HepG2 (cell line): ENCODE results near the gene TBC1D22A. TPM values are rescaled to one million over a fixed set of nuclear protein-coding genes. Genes with fewer than 3 reads are reported as not detected.

Experiments
- ATAC-seq: fragments of 200-7000 bp; cut with Tn5 transposase; 3 replicates; pipeline ENCODE4 v1.9.1; 2020; ENCODE audit warnings: mild to moderate bottlenecking, moderate library complexity
- BruUV-seq: library from RNA; stranded (reverse); fragments of 400-500 nt; replicated peaks from 2 replicates; lab custom pipeline; 2021; lab: Mats Ljungman, UMichigan
- CTCF ChIA-PET: fragments of 300-600 bp; formaldehyde crosslinking; extraction: SDS; loops from one replicate; lab custom pipeline; 2021; ENCODE audit warnings: low total read pairs, inconsistent platforms, low intra/inter-chr PET ratio; lab: Yijun Ruan, JAX
- POLR2A ChIA-PET: fragments of 350-600 bp; sonication (Branson Sonifier 250); formaldehyde crosslinking; loops from one replicate; lab custom pipeline; 2020; ENCODE audit warnings: antibody characterized with exemption, inconsistent platforms; lab: Yijun Ruan, JAX
- DNase-seq: peaks from one replicate; pipeline ENCODE4 v3.0.0-alpha.2; 2015; ENCODE audit warnings: low spot score
- FAIRE-seq: peaks from 3 replicates; lab custom pipeline; 2011; peaks lifted over from hg19 to GRCh38; lab: Jason Lieb, UNC
- H2AFZ ChIP-seq: one replicate; pipeline ENCODE4 v1.6.1; 2011; ENCODE audit warnings: low read length, inconsistent platforms
- H3K27ac ChIP-seq: fragments of 300-600 bp; 3 replicates; pipeline ENCODE4 v1.8.0; 2011; ENCODE audit warnings: mixed run types, mild to moderate bottlenecking, mixed read lengths, low read length, inconsistent platforms; ENCODE audit not compliant: insufficient read depth; ENCODE audit errors: extremely low read length
- H3K27me3 ChIP-seq, 2 experiments: fragments of 200-600 bp in 1 of 2; 2 replicates in 1 of 2; 3 replicates in 1 of 2; pipeline versions ENCODE4 v1.6.0 to v1.8.0; 2011; ENCODE audit warnings: low read length in 2 of 2, mild to moderate bottlenecking in 2 of 2, moderate library complexity in 2 of 2, inconsistent platforms in 1 of 2; ENCODE audit not compliant: insufficient read depth in 2 of 2, control insufficient read depth in 1 of 2
- H3K36me3 ChIP-seq, 2 experiments: fragments of 200-600 bp in 1 of 2; replicated peaks in 1 of 2; 2 replicates in 1 of 2; 3 replicates in 1 of 2; pipeline versions ENCODE4 v1.5.1 to v1.8.0; 2011; ENCODE audit warnings: low read length in 2 of 2, inconsistent platforms in 1 of 2; ENCODE audit not compliant: insufficient read depth in 2 of 2, control insufficient read depth in 1 of 2
- H3K4me1 ChIP-seq: 2 replicates; pipeline ENCODE4 v1.5.1; 2012; ENCODE audit warnings: low read length, inconsistent platforms; ENCODE audit not compliant: insufficient read depth
- H3K4me2 ChIP-seq: 2 replicates; pipeline ENCODE4 v1.6.0; 2011; ENCODE audit warnings: low read depth, low read length, inconsistent platforms
- H3K4me3 ChIP-seq, 3 experiments: fragments of 200-600 bp in 1 of 3; sonication (generic), shearing (Covaris generic) in 1 of 3; replicated peaks in 1 of 3; 2 replicates each; pipeline ENCODE4 v1.5.1; 2011 to 2016; ENCODE audit warnings: low read length in 3 of 3, inconsistent platforms in 2 of 3, low read depth in 2 of 3, mild to moderate bottlenecking in 2 of 3, control low read depth in 1 of 3, mixed read lengths in 1 of 3; ENCODE audit not compliant: insufficient read depth in 1 of 3
- H3K79me2 ChIP-seq: one replicate; pipeline ENCODE4 v1.6.1; 2011; ENCODE audit warnings: low read length, inconsistent platforms; ENCODE audit not compliant: insufficient read depth
- H3K9ac ChIP-seq: 2 replicates; pipeline ENCODE4 v1.6.0; 2011; ENCODE audit warnings: mild to moderate bottlenecking, low read depth, low read length, inconsistent platforms; ENCODE audit not compliant: insufficient read depth
- H3K9me3 ChIP-seq: 2 replicates; pipeline ENCODE4 v1.5.1; 2012; ENCODE audit warnings: mild to moderate bottlenecking, low read length
- H4K20me1 ChIP-seq: 2 replicates; pipeline ENCODE4 v1.6.0; 2011; ENCODE audit warnings: inconsistent platforms, mild to moderate bottlenecking, low read length, moderate library complexity; ENCODE audit not compliant: insufficient read depth
- ARNT2 ChIP-seq: sonication (generic); formaldehyde crosslinking; IDR thresholded peaks from 2 replicates; pipeline ENCODE4 v1.8.0; 2022; ENCODE audit warnings: mild to moderate bottlenecking, low read depth, missing genetic modification reagents, moderate library complexity
- ATF7 ChIP-seq, 2 experiments: fragments of 450-650 bp in 1 of 2; sonication (generic) in 1 of 2; formaldehyde crosslinking in 1 of 2; IDR thresholded peaks; 2 replicates each; pipeline versions ENCODE4 v1.4.0 to v1.6.1; 2016 to 2020; ENCODE audit warnings: antibody characterized with exemption in 1 of 2, mild to moderate bottlenecking in 1 of 2, missing genetic modification reagents in 1 of 2
- CCAR2 ChIP-seq: fragments of 200-400 bp; formaldehyde crosslinking; optimal IDR thresholded peaks from 2 replicates; pipeline ENCODE3; 2018; ENCODE audit warnings: low read depth, mild to moderate bottlenecking, low read length, moderate library complexity
- GATAD2A ChIP-seq: IDR thresholded peaks from 2 replicates; pipeline ENCODE4 v1.6.1; 2016
- HOXA9 ChIP-seq: sonication (generic); formaldehyde crosslinking; IDR thresholded peaks from 2 replicates; pipeline ENCODE4 v1.8.1; 2022; ENCODE audit warnings: missing genetic modification reagents, mild to moderate bottlenecking, moderate library complexity, borderline replicate concordance
- MEIS2 ChIP-seq: sonication (generic); formaldehyde crosslinking; IDR thresholded peaks from 2 replicates; pipeline ENCODE4 v1.9.0; 2021; ENCODE audit warnings: mild to moderate bottlenecking, missing genetic modification reagents
- PCBP2 ChIP-seq: fragments of 200-400 bp; formaldehyde crosslinking; optimal IDR thresholded peaks from 2 replicates; pipeline ENCODE3; 2018; ENCODE audit warnings: low read length, low read depth; ENCODE audit not compliant: poor library complexity, severe bottlenecking
- POLR2A ChIP-seq, 2 experiments: IDR thresholded peaks; 2 replicates each; pipeline ENCODE4 v1.6.1; 2011; ENCODE audit warnings: low read depth in 2 of 2, low read length in 2 of 2, mild to moderate bottlenecking in 1 of 2, moderate library complexity in 1 of 2; ENCODE audit not compliant: insufficient read depth in 1 of 2
- SPEN ChIP-seq: sonication (generic); formaldehyde crosslinking; IDR thresholded peaks from 2 replicates; pipeline ENCODE4 v1.5.1; 2020; ENCODE audit warnings: low read depth, mild to moderate bottlenecking, missing genetic modification reagents
- ZFP82 ChIP-seq: sonication (generic); formaldehyde crosslinking; IDR thresholded peaks from 2 replicates; pipeline ENCODE4 v1.5.1; 2020; ENCODE audit warnings: mild to moderate bottlenecking, missing genetic modification reagents, borderline replicate concordance
- ZNF274 ChIP-seq: sonication (generic); formaldehyde crosslinking; IDR thresholded peaks from 2 replicates; pipeline ENCODE4 v1.5.1; 2020; ENCODE audit warnings: mild to moderate bottlenecking, missing genetic modification reagents
- ZNF543 ChIP-seq: sonication (generic); formaldehyde crosslinking; IDR thresholded peaks from 2 replicates; pipeline ENCODE4 v1.4.0; 2020; ENCODE audit warnings: mild to moderate bottlenecking, missing genetic modification reagents
- ZNF552 ChIP-seq: sonication (generic); formaldehyde crosslinking; IDR thresholded peaks from 2 replicates; pipeline ENCODE4 v1.9.0; 2022; ENCODE audit warnings: missing genetic modification reagents, mild to moderate bottlenecking, borderline replicate concordance
- ZNF616 ChIP-seq: sonication (generic); formaldehyde crosslinking; IDR thresholded peaks from 2 replicates; pipeline ENCODE4 v1.5.0; 2020; ENCODE audit warnings: low read depth, mild to moderate bottlenecking, missing genetic modification reagents
- ZNF766 ChIP-seq: sonication (generic); formaldehyde crosslinking; IDR thresholded peaks from 2 replicates; pipeline ENCODE4 v1.5.0; 2020; ENCODE audit warnings: missing genetic modification reagents, borderline replicate concordance
- WGBS: methylation state at CpG from one replicate; pipeline ENCODE4 v1.1.6; 2017; ENCODE audit warnings: low lambda C conversion rate; 5-methylcytosine and 5-hydroxymethylcytosine counted together
- in situ Hi-C: cut with HindIII; loops from 2 replicates; pipeline ENCODE4 v1.10.0; 2017; ENCODE audit warnings: low pct_unique_long_range_greater_than_20kb; ENCODE audit not compliant: extremely low pct_ligation_motif_present
- intact Hi-C: fragments of 100-400 bp; cut with micrococcal nuclease; formaldehyde crosslinking; loops from one replicate; pipeline ENCODE4 v1.10.0; 2022; ENCODE audit not compliant: unreplicated experiment
- polyA plus RNA-seq, 8 experiments: library from polyadenylated mRNA; depleted of rRNA in 3 of 8; stranded (reverse) in 7 of 8; unstranded in 1 of 8; fragments of >200 nt; fragmentation: Illumina TruSeq in 4 of 8; extraction: Trizol in 4 of 8; gene quantifications; 2 replicates each; pipeline versions ENCODE4 v1.2.1 to v1.2.3, GENCODE V29; 2011 to 2016; ENCODE audit warnings: low read depth in 4 of 8, missing spikeins in 1 of 8, mixed read lengths in 1 of 8; ENCODE audit not compliant: insufficient read depth in 1 of 8
- total RNA-seq, 5 experiments: library from RNA; depleted of rRNA; stranded (reverse); fragments of >200 nt; fragmentation: Illumina TruSeq; extraction: Trizol; gene quantifications; 2 replicates each; pipeline ENCODE4 v1.2.3, GENCODE V29; 2016; ENCODE audit warnings: low read depth in 1 of 5
- TF ChIP-seq, protein P1 (sequence below): sonication (generic); formaldehyde crosslinking; IDR thresholded peaks from 2 replicates; pipeline ENCODE4 v1.4.0; 2020; ENCODE audit warnings: mild to moderate bottlenecking, missing genetic modification reagents, borderline replicate concordance

Gene TBC1D22A
- total and polyA plus RNA-seq, 2 of the 13 experiments (the other 11 are each of a cell fraction or from before 2014, with no cell fraction given) = 17.3 to 18.0 TPM

DNA sequence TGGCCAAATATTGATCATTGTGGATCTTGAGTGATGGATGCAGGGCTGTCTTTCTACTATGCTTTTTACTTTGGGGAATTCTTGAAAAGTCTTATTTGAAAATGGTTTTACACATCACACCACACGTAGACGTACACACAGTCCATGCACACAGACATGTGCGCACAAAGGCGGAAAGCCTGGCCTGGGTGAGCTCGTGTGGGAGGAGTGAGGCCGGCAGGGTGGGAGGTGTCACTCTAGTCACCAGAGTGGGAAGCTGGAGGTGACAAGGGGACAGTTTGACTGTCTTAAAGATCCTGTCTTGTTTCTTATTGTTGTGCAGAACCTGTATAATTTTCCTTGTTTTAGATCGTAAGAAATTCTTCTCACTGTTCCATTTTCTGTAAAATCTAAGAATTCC is 326.9 kb downstream of the TBC1D22A start:
- in situ Hi-C loops = no loop called here
- H3K4me1 ChIP-seq = peaks cover 20% of the 10 kb centered on the region
- BruUV-seq = no TSS peak

DNA sequence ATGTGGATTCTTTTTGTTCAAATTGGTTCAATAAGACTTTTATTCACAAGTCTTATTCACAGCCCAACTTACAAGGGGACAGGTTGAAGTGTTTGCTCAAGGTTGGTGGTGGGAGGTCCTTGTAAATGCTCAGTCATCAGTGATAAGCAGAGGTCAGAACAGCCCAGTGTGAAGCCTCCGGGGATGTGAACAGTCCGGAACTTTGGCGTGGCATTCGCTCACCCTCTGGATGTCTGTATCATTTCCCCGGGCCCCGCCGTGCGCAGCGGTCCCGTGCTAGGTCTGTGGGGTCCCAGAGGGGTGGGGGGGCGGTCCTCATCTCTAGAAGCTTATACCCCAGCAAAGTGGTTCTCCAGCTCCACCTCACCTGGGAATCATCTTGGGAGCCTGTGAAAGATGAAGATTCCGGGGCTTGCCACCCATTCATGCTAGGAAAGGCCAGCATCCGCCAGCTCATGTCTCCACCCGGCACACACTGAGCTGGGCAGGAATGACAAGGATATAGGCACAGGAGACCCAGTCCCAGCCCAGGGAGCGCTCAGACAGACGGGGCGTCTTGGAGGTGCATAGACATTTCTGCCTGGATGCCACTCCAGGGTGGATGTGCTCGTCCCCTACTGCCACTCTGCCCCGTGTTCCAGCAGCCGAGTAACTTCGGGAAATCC is 327.5 kb downstream of the TBC1D22A start:
- ATAC-seq (no peak), FAIRE-seq (no peak), DNase-seq (no peak)
- Histone ChIP-seq H2AFZ (no peak overlapping the region), H3K79me2 (no peaks in the 10 kb centered on the region), H3K4me1 (peaks cover 20% of the 10 kb centered on the region), H3K27ac (no peak overlapping the region), H3K4me2 (no peak overlapping the region), H3K9ac (no peak overlapping the region), H3K9me3 (peaks cover 21% of the 10 kb centered on the region), H3K4me3 (no peak overlapping the region), H3K36me3 (peaks cover 0 to 1% of the 10 kb centered on the region in 2 experiments; a peak in 1 of 5 replicates), H3K27me3 (no peaks in the 10 kb centered on the region), H4K20me1 (no peaks in the 10 kb centered on the region)
- CTCF ChIA-PET = no interaction called here
- intact Hi-C loops (no loop called here), in situ Hi-C loops (no loop called here)
- 92% methylated on average over 5 of the region's 21 CpGs for WGBS
- POLR2A ChIA-PET = no interaction called here
- no TSS peak for BruUV-seq
- TF ChIP-seq ZNF616 (CRISPR knock-in tag) (no peak), POLR2A (IDR thresholded peaks at IDR 0.05; ENCODE audit: insufficient read depth in 1 of 2, low read depth in 2 of 2, low read length in 2 of 2) (no peak), MEIS2 (CRISPR knock-in tag) (no peak), ZFP82 (no peak), ZNF274 (CRISPR knock-in tag) (no peak), ATF7 (IDR thresholded peaks at IDR 0.05) (no peak), ATF7 (CRISPR knock-in tag; IDR thresholded peaks at IDR 0.05) (no peak), HOXA9 (CRISPR knock-in tag) (no peak), GATAD2A (CRISPR knock-in tag) (no peak), ZNF552 (no peak), CCAR2 (no peak), SPEN (CRISPR knock-in tag) (no peak), ZNF766 (CRISPR knock-in tag) (no peak)
- TF ChIP-seq, protein P1, sequence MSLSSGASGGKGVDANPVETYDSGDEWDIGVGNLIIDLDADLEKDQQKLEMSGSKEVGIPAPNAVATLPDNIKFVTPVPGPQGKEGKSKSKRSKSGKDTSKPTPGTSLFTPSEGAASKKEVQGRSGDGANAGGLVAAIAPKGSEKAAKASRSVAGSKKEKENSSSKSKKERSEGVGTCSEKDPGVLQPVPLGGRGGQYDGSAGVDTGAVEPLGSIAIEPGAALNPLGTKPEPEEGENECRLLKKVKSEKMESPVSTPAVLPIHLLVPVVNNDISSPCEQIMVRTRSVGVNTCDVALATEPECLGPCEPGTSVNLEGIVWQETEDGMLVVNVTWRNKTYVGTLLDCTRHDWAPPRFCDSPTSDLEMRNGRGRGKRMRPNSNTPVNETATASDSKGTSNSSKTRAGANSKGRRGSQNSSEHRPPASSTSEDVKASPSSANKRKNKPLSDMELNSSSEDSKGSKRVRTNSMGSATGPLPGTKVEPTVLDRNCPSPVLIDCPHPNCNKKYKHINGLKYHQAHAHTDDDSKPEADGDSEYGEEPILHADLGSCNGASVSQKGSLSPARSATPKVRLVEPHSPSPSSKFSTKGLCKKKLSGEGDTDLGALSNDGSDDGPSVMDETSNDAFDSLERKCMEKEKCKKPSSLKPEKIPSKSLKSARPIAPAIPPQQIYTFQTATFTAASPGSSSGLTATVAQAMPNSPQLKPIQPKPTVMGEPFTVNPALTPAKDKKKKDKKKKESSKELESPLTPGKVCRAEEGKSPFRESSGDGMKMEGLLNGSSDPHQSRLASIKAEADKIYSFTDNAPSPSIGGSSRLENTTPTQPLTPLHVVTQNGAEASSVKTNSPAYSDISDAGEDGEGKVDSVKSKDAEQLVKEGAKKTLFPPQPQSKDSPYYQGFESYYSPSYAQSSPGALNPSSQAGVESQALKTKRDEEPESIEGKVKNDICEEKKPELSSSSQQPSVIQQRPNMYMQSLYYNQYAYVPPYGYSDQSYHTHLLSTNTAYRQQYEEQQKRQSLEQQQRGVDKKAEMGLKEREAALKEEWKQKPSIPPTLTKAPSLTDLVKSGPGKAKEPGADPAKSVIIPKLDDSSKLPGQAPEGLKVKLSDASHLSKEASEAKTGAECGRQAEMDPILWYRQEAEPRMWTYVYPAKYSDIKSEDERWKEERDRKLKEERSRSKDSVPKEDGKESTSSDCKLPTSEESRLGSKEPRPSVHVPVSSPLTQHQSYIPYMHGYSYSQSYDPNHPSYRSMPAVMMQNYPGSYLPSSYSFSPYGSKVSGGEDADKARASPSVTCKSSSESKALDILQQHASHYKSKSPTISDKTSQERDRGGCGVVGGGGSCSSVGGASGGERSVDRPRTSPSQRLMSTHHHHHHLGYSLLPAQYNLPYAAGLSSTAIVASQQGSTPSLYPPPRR = no peak

More for the DNA sequence above, 326.9 kb downstream of the TBC1D22A start:
- ChIA-PET CTCF (no interaction called here), POLR2A (no interaction called here)
- Histone ChIP-seq H3K4me2 (no peak overlapping the region), H3K9me3 (peaks cover 21% of the 10 kb centered on the region), H2AFZ (no peak overlapping the region), H3K4me3 (no peak overlapping the region), H3K9ac (no peak overlapping the region), H3K79me2 (no peaks in the 10 kb centered on the region), H3K27me3 (no peaks in the 10 kb centered on the region), H4K20me1 (no peaks in the 10 kb centered on the region), H3K36me3 (peaks cover 0 to 1% of the 10 kb centered on the region in 2 experiments; a peak in 1 of 5 replicates), H3K27ac (no peak overlapping the region)
- intact Hi-C loops = no loop called here
- no peak for TF ChIP-seq PCBP2
- no peak for TF ChIP-seq ZNF543 (CRISPR knock-in tag)
- TF ChIP-seq ARNT2 = no peak
- ATAC-seq = no peak
- no peak for DNase-seq
- 97% methylated on average over 7 of the region's 7 CpGs for WGBS
- FAIRE-seq = no peak
